Heart right ventricle (tissue), 16 donors: Measurements from ENCODE around the gene TAC4. TPM values are rescaled to one million over a fixed set of nuclear protein-coding genes. Genes with fewer than 3 reads are reported as not detected.

Source experiments
- ATAC-seq, 8 donors: fragments of 200-7000 bp; cut with Tn5 transposase; one replicate each; pipeline ENCODE4 v1.9.1; 2020; ENCODE audit warnings: mild to moderate bottlenecking in 8 of 8, moderate library complexity in 8 of 8, moderate number of reproducible peaks in 1 of 8
- DNase-seq, 2 donors: peaks; one replicate each; pipeline ENCODE4 v3.0.0-alpha.2; 2020
- H3K27ac ChIP-seq, 10 donors: fragments of 200-600 bp; sonication (generic) in 2 of 10; one replicate each; pipeline versions ENCODE4 v1.5.0 to v1.8.0; 2020 to 2022; ENCODE audit warnings: mild to moderate bottlenecking in 3 of 10
- H3K27me3 ChIP-seq, 7 donors: fragments of 200-600 bp; one replicate each; pipeline ENCODE4 v1.8.0; 2021 to 2022; ENCODE audit warnings: mild to moderate bottlenecking in 2 of 7
- H3K36me3 ChIP-seq, 9 donors: fragments of 200-600 bp; sonication (generic) in 1 of 9; one replicate each; pipeline versions ENCODE4 v1.5.0 to v1.8.0; 2020 to 2022; ENCODE audit warnings: mild to moderate bottlenecking in 2 of 9
- H3K4me1 ChIP-seq, 9 donors: fragments of 200-600 bp; sonication (generic) in 1 of 9; one replicate each; pipeline versions ENCODE4 v1.5.0 to v1.8.0; 2020 to 2022; ENCODE audit warnings: mild to moderate bottlenecking in 4 of 9
- H3K4me3 ChIP-seq, 10 donors: fragments of 200-600 bp; sonication (generic) in 2 of 10; one replicate each; pipeline versions ENCODE4 v1.5.0 to v1.8.0; 2020 to 2022; ENCODE audit warnings: mild to moderate bottlenecking in 7 of 10, moderate library complexity in 2 of 10
- H3K9me3 ChIP-seq, 11 donors: fragments of 200-600 bp in 10 of 11; sonication (generic) in 2 of 11; one replicate each; pipeline versions ENCODE4 v1.5.0 to v1.8.0; 2013 to 2022; ENCODE audit warnings: mild to moderate bottlenecking in 2 of 11, control low read depth in 1 of 11, moderate library complexity in 1 of 11
- WGBS, 2 donors: extraction: QIAGEN DNeasy Blood & Tissue Kit; methylation state at CpG; one replicate each; pipeline ENCODE4 v1.1.7; 2013; ENCODE audit warnings: inconsistent platforms in 1 of 2; 5-methylcytosine and 5-hydroxymethylcytosine counted together
- intact Hi-C, 10 donors: fragments of 100-400 bp; cut with DNase I; formaldehyde crosslinking; loops; one replicate each; pipeline versions ENCODE4 v1.11.1 to v1.14.2; 2022
- polyA plus RNA-seq, 2 donors: library from polyadenylated mRNA; stranded (reverse); fragments of 200-250 nt; gene quantifications; one replicate each; pipeline ENCODE4 v1.2.3, GENCODE V29; 2013
- total RNA-seq, 10 donors: library from RNA; stranded (reverse); fragmentation: NEBNext Ultra II Directional in 3 of 10; extraction: Animal tissue kit (Norgen Biotek cat#: 25700) in 3 of 10; gene quantifications; one replicate each; pipeline versions ENCODE4 v1.2.1 to v1.2.4, GENCODE V29; 2021 to 2023
- TF ChIP-seq, protein P1 (sequence below), 9 donors: fragments of 200-600 bp; sonication (generic) in 2 of 9; IDR thresholded peaks; one replicate each; pipeline versions ENCODE4 v1.5.0 to v1.8.0; 2021 to 2022; ENCODE audit warnings: antibody characterized with exemption in 9 of 9, mild to moderate bottlenecking in 5 of 9, moderate library complexity in 1 of 9
- donor health status: Arrhythmogenic right ventricular cardiomyopathy.
- donor health status: ischemic (EF 13 %, LVEDD 7.1; RV severe dilation, severe dysfunction).
- donor health status: healthy with polysubstance abuse.
- donor health status: DM: no; HTN: yes; CAD: no.
- donor health status: DM: no; HTN: no; CAD: no.
- donor health status: ischemic (EF 25% LVEDD 6.9; RV normal size, moderate dysfunction).
- donor health status: ischemic (EF 25% LVEDD 5.7; RV mildly dilated, moderate dysfunction).
- donor health status: healthy.
- donor health status: DM: yes; HTN: yes; CAD: no.
- donor health status: Ischemic cardiomyopathy.
- donor health status: ischemic (EF 35%, LVEDD 5.7; RV mildly dilated, moderate dysfunction).
- donor health status: nonischemic (EF 11% LVEDD 7.7; RV severe dilation, severe dysfunction).
- donor health status: DM: yes; HTN: yes; CAD: no.
- donor health status: PGD.
- donor health status: ischemic (EF 29% LVEDD 5.4; RV normal size, mild dysfunction).
- donor health status: nonischemic (EF 23%, LVEDD 6.1; RV moderate dilation, normal function).

Gene TAC4
- total and polyA plus RNA-seq, 12 donors = 0.78 to 2.7 (median 0.94) TPM; not detected in 9

DNA sequence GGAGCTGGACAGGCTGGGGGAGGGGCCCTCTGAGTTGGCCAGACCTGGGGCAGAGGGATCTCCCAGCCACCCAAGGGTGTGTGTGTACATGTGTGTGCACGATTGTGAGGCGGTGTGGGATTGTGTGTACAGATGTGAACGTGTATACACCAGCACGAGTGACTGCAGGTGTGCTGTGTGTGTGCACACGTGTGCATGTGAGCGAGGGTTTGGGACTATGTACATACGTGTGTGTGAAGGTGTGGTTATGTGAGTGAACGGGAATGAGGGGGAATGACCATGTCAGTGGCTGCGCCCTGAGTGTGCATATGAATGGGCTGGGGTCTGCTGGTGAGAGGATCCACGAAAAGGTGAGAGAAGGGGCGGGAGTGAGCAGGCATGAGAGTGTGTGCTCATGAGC lies 22.4 kb upstream of the TAC4 start:
- no peak for DNase-seq
- Histone ChIP-seq H3K4me3 (no peak overlapping the region), H3K27ac (no peak overlapping the region), H3K9me3 (no peaks in the 10 kb centered on the region), H3K27me3 (peaks cover 0 to 17% (median 0%) of the 10 kb centered on the region in 7 donors), H3K4me1 (no peaks in the 10 kb centered on the region), H3K36me3 (no peaks in the 10 kb centered on the region)
- TF ChIP-seq, protein P1, sequence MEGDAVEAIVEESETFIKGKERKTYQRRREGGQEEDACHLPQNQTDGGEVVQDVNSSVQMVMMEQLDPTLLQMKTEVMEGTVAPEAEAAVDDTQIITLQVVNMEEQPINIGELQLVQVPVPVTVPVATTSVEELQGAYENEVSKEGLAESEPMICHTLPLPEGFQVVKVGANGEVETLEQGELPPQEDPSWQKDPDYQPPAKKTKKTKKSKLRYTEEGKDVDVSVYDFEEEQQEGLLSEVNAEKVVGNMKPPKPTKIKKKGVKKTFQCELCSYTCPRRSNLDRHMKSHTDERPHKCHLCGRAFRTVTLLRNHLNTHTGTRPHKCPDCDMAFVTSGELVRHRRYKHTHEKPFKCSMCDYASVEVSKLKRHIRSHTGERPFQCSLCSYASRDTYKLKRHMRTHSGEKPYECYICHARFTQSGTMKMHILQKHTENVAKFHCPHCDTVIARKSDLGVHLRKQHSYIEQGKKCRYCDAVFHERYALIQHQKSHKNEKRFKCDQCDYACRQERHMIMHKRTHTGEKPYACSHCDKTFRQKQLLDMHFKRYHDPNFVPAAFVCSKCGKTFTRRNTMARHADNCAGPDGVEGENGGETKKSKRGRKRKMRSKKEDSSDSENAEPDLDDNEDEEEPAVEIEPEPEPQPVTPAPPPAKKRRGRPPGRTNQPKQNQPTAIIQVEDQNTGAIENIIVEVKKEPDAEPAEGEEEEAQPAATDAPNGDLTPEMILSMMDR (IDR thresholded peaks at IDR 0.05) = no peak
- WGBS, 2 donors = 89 to 91% methylated on average over 11 of the region's 11 CpGs
- ATAC-seq = no peak
- intact Hi-C loops = loop anchor here in 1 of 10 donors (10.0 kb wide), 1 partner anchor 65 kb away; no protein-coding TSS in a partner anchor

DNA sequence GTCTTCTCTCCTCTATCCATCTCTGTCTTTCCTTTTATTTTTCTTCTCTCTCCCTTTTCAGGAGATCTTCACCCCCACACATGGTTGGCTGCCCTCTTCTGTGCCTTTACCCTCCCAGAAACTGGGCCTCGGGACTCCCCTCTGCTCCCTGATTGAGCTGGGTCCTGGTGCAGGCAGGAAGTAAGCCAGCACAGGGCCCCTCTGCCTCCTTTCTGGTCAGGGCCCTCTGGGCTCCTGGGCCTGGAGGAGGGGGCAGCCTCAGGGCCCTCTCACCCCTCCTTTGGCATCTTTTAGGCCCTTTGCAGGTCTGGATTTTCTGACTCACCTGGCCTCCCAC lies 21.1 kb upstream of the TAC4 start:
- intact Hi-C loops = loop anchor here in 1 of 10 donors (10.0 kb wide), 1 partner anchor 216 kb away; no protein-coding TSS in a partner anchor
- Histone ChIP-seq H3K4me1 (no peaks in the 10 kb centered on the region), H3K36me3 (no peaks in the 10 kb centered on the region), H3K9me3 (no peaks in the 10 kb centered on the region), H3K27ac (no peak overlapping the region), H3K4me3 (no peak overlapping the region), H3K27me3 (peaks cover 0 to 12% (median 0%) of the 10 kb centered on the region in 7 donors)
- TF ChIP-seq, protein P1 (IDR thresholded peaks at IDR 0.05) = no peak
- DNase-seq = no peak
- ATAC-seq = no peak
- WGBS, 2 donors = 34 to 47% methylated on average over 1 of the region's 1 CpG

DNA sequence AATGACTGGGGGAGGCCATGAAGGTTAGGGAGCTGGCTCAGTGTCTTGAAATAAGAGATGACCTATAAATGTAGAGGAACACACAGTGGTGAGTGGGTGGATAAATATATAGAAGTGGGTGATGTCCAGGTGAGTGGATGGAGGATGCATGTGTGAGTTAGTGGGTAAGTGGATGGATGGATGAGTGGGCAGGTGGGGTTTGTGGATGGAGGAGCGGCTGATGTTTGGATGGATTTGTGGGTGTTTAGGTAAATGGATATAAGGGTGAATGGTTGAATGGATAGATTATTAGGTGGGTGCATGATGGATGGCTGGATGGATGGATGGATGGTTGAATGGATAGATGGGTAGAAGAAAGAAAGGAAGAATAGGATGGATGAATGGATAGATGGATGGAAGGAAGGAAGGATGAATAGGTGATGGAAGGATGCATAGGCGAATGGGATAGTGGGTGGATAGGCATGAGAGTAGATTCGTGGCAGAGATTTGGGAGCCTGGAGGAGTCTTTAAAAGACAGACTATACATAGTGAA lies 19.1 kb upstream of the TAC4 start:
- Histone ChIP-seq H3K27ac (no peak overlapping the region), H3K27me3 (peaks cover 0 to 12% (median 0%) of the 10 kb centered on the region in 7 donors), H3K36me3 (no peaks in the 10 kb centered on the region), H3K4me1 (peaks cover 0 to 9% (median 0%) of the 10 kb centered on the region in 9 donors), H3K9me3 (no peaks in the 10 kb centered on the region), H3K4me3 (no peak overlapping the region)
- intact Hi-C loops = loop anchor here in 1 of 10 donors (10.0 kb wide), 1 partner anchor 218 kb away; no protein-coding TSS in a partner anchor
- WGBS, 2 donors = 80 to 83% methylated on average over 3 of the region's 3 CpGs
- TF ChIP-seq, protein P1 (IDR thresholded peaks at IDR 0.05) = no peak
- no peak for DNase-seq
- no peak for ATAC-seq

DNA sequence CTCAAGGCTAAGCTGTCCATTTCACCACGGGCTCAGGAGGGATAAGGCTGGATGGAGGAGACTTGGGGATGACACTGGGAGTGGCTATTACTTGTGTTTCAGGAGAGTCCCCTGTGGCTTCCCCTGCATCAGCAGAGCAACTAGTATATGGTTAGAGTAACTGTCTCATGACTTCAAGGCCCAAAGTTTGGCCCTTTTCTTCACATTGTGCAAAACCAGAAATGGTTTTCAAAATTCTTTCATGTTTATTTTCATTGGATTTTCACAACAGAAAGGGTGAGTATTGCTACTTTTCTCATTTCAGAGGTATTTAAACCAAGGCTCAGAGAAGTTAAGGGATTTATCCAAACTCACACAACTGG lies 18.1 kb upstream of the TAC4 start:
- Histone ChIP-seq H3K36me3 (no peaks in the 10 kb centered on the region), H3K9me3 (no peaks in the 10 kb centered on the region), H3K4me3 (no peak overlapping the region), H3K27ac (no peak overlapping the region), H3K27me3 (peaks cover 0 to 14% (median under 1%) of the 10 kb centered on the region in 7 donors), H3K4me1 (peaks cover 0 to 12% (median 3%) of the 10 kb centered on the region in 9 donors)
- no peak for DNase-seq
- intact Hi-C loops = loop anchor here in 1 of 10 donors (10.0 kb wide), 1 partner anchor 219 kb away; no protein-coding TSS in a partner anchor
- TF ChIP-seq, protein P1 (IDR thresholded peaks at IDR 0.05) = no peak
- 33 to 59% methylated on average over 1 of the region's 1 CpG for WGBS, 2 donors
- no peak for ATAC-seq
